Measurements from ENCODE around the gene GIT1. TPM values are rescaled to one million over a fixed set of nuclear protein-coding genes. Genes with fewer than 3 reads are reported as not detected.
A peak's percentile ranks its signal among the peaks of the same experiment; 100 is the strongest.

GIT1 gene
- total RNA-seq, 3 donors from 2014 or later: 28.5 to 41.3 (median 31.2) TPM

DNA sequence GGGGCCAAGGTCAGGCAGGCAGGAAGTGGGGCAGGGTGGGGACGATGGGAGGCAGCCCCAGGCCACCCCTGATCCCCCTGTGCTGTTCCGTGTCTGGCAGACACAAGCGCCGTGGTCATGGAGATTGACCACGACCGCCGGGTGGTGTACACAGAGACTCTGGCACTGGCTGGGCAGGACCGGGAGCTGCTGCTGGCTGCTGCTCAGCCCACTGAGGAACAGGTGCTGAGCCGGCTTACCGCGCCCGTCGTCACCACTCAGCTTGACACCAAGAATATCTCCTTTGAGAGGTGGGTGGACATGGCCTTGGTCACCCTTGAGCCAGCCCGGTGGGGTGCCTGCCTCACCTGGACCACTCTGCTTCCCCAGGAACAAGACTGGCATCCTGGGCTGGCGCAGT lies 19.5 kb upstream of the GIT1 start:
- no peaks in the 10 kb centered on the region for H3K9me3 ChIP-seq
- H3K27me3 ChIP-seq: no peaks in the 10 kb centered on the region
- H3K36me3 ChIP-seq: no peaks in the 10 kb centered on the region
- H3K27ac ChIP-seq: no peak overlapping the region
- intact Hi-C loops (cut with DNase I; ENCODE audit: low total_unique reads): no loop called here
- DNase-seq (ENCODE audit: low spot score in 2 of 2): no peak
- no peak overlapping the region for H3K4me3 ChIP-seq
- no peak for TF ChIP-seq POLR2AphosphoS5 (IDR thresholded peaks at IDR 0.05)
- TF ChIP-seq, protein P1, sequence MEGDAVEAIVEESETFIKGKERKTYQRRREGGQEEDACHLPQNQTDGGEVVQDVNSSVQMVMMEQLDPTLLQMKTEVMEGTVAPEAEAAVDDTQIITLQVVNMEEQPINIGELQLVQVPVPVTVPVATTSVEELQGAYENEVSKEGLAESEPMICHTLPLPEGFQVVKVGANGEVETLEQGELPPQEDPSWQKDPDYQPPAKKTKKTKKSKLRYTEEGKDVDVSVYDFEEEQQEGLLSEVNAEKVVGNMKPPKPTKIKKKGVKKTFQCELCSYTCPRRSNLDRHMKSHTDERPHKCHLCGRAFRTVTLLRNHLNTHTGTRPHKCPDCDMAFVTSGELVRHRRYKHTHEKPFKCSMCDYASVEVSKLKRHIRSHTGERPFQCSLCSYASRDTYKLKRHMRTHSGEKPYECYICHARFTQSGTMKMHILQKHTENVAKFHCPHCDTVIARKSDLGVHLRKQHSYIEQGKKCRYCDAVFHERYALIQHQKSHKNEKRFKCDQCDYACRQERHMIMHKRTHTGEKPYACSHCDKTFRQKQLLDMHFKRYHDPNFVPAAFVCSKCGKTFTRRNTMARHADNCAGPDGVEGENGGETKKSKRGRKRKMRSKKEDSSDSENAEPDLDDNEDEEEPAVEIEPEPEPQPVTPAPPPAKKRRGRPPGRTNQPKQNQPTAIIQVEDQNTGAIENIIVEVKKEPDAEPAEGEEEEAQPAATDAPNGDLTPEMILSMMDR (IDR thresholded peaks at IDR 0.05): no peak
- no peak for TF ChIP-seq POLR2A (IDR thresholded peaks at IDR 0.05)
- H3K4me1 ChIP-seq: peaks cover 0 to 7% of the 10 kb centered on the region in 2 donors

DNA sequence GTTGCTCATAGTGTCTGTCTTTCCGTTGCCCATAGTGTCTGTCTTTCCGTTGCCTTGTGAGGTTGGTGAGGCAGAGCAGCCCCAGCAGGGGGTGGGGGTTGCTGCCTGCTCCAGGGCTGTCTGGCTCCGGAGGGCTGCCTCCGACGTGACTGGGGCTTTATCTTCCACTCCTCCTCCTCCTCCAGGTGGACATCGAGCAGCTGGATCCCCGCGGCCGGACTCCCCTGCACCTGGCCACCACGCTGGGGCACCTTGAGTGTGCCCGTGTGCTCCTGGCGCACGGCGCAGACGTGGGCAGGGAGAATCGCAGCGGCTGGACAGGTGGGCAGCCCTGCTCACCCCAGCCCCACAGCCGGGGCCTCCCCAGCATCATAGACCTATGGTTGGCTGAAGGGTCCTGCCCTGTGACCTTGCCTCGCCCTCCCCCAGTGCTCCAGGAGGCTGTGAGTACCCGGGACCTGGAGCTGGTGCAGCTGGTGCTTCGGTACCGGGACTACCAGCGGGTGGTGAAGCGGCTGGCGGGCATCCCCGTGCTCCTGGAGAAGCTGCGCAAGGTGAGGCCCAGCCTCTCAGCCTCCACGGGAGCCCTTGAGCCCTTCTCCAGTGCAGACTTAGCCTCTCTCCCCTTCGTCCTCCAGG lies 18.2 kb upstream of the GIT1 start:
- H3K27ac ChIP-seq: no peak overlapping the region

DNA sequence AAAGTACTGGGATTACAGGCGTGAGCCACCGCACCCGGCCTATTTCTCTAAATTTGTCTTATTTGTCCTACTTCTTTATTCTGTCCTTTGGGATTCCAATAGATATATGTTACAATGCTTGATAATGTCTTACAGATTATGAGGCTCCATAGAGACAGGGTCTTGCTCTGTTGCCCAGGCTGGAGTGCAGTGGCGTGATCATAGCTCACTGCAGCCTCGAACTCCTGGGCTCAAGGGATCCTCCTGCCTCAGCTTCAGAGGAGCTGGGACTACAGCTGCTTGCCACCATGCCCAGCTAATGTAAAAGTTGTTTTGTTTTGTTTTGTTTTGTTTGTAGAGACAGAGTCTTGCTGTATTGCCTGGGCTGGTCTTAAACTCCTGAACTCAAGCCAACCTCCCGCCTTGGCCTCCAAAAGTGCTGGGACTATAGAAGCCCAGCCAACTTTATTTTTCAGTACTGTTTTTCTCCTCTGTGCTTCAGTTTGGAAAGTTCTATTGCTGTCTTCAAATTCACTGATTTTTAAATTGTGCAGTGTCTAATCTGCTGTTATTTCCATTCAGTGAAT lies 13.7 kb upstream of the GIT1 start:
- H3K4me3 ChIP-seq: no peak overlapping the region
- H3K4me1 ChIP-seq: no peaks in the 10 kb centered on the region
- H3K27ac ChIP-seq: no peak overlapping the region
- TF ChIP-seq POLR2A (IDR thresholded peaks at IDR 0.05) (no peak), POLR2AphosphoS5 (IDR thresholded peaks at IDR 0.05) (no peak)
- TF ChIP-seq, protein P1 (IDR thresholded peaks at IDR 0.05): no peak
- intact Hi-C loops (cut with DNase I; ENCODE audit: low total_unique reads): no loop called here
- H3K27me3 ChIP-seq: no peaks in the 10 kb centered on the region
- H3K36me3 ChIP-seq: no peaks in the 10 kb centered on the region
- DNase-seq (ENCODE audit: low spot score in 2 of 2): no peak
- H3K9me3 ChIP-seq: no peaks in the 10 kb centered on the region

More for the DNA sequence above, 18.2 kb upstream of the GIT1 start:
- no peaks in the 10 kb centered on the region for H3K4me1 ChIP-seq
- intact Hi-C loops (cut with DNase I; ENCODE audit: low total_unique reads): no loop called here
- no peak overlapping the region for H3K4me3 ChIP-seq
- H3K36me3 ChIP-seq: no peaks in the 10 kb centered on the region
- TF ChIP-seq, protein P1 (IDR thresholded peaks at IDR 0.05): no peak
- H3K9me3 ChIP-seq: no peaks in the 10 kb centered on the region
- H3K27me3 ChIP-seq: no peaks in the 10 kb centered on the region
- DNase-seq (ENCODE audit: low spot score in 2 of 2): no peak

DNA sequence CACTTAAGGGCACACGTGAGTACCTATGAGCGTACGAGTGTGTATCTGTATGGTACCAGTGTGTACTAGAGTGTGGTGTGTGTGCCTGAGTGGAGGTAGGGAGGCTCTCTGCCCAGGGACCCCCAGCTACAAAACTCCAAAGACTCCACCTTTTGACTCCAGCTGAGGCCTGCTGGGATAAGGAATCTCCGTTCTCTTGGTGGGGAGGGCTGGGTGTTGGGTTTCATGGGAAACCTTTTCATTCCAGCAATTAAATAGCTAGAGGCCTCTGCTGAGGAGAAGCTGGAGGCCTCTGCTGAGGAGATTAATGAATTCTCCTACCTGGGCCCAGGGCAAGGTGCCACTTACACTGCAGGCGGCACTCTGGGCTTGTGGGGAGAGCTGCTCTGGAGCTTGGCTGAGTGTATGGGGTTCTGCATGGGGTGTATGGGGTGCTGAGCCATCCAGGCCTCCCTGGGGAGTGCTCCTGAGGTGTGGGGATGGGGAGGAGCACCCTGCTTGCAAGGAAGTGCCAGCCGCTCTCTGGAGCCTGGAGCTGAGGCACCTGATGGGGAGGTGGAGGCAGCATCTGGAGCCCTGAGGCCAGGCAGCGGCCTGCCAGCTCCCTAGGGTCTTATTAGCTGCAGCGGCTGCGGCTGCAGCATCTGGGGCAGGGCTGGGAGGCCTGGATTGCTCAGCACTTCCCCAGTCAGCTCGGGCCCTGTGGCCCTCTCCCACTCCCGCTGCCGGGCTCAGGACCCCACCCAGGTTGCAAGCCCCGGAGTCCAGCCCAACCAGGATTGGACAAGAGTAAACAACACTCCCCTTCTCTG lies 8.1 kb upstream of the GIT1 start:
- no peak for DNase-seq (ENCODE audit: low spot score in 2 of 2)
- Histone ChIP-seq H3K36me3 (no peaks in the 10 kb centered on the region), H3K4me3 (no peak overlapping the region), H3K9me3 (no peaks in the 10 kb centered on the region), H3K4me1 (peaks cover 0 to 3% of the 10 kb centered on the region in 2 donors), H3K27me3 (no peaks in the 10 kb centered on the region), H3K27ac (no peak overlapping the region)
- intact Hi-C loops (cut with DNase I; ENCODE audit: low total_unique reads): no loop called here
- no peak for TF ChIP-seq POLR2AphosphoS5 (IDR thresholded peaks at IDR 0.05)
- TF ChIP-seq POLR2A (IDR thresholded peaks at IDR 0.05): no peak
- TF ChIP-seq, protein P1 (IDR thresholded peaks at IDR 0.05): no peak

DNA sequence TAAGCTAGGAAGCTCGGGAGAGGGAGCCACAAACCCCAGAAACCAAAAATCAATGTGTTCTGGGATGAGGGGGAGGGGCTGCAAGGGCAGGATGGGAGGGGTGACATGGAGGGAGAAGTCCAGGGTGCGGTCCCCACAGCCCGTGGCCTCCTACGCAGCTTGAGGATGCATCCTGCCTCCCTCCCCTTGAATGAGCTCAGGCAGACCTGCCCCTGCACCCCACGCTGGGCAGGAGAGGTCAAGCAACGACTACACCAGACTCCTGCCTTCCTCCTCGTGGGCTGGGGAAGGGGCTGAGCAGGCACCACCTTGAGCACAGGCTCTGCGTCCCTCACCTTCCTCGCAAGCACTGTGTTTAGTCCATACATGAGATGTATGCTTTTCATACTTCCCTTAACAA lies 7.4 kb upstream of the GIT1 start:
- H3K27ac ChIP-seq: peak overlapping the region in 1 of 2 donors; percentile 52
- H3K4me3 ChIP-seq: no peak overlapping the region
- intact Hi-C loops (cut with DNase I; ENCODE audit: low total_unique reads): no loop called here
- no peaks in the 10 kb centered on the region for H3K9me3 ChIP-seq
- no peaks in the 10 kb centered on the region for H3K36me3 ChIP-seq
- DNase-seq (ENCODE audit: low spot score in 2 of 2): no peak
- peaks cover 2 to 10% of the 10 kb centered on the region in 2 donors for H3K4me1 ChIP-seq
- no peaks in the 10 kb centered on the region for H3K27me3 ChIP-seq
- TF ChIP-seq POLR2AphosphoS5 (IDR thresholded peaks at IDR 0.05) (no peak), POLR2A (IDR thresholded peaks at IDR 0.05) (no peak)
- TF ChIP-seq, protein P1 (IDR thresholded peaks at IDR 0.05): no peak
